ENCODE measurements around the gene OR2M3. TPM values are rescaled to one million over a fixed set of nuclear protein-coding genes. Genes with fewer than 3 reads are reported as not detected.
"Not testable (repeated sequence)": the region's sequence is repeated elsewhere in the genome, so short reads cannot be mapped to it uniquely, and the experiment has no call there.

The OR2M3 gene
- total RNA-seq, 1 donor from 2014 or later: not detected

DNA sequence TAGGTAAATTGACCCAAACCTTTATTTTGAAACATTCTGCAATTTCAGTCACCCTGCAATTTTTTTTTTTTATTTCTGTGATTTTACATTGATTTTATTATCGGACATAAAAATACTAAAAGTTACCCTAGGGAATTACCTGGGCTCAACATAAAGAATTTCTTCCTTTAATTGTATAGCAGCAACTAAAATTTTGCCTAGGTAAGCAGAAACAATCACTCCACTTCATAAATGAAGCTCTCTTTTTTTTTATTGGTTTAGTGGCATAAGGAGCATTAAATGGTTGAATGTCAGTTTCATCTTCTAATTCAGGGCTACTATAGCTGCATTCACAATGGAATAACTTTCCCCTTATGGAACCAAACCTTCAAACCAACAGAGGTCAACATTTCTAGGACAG, 18.8 kb downstream of the OR2M3 start:
- intact Hi-C loops (cut with DNase I): no loop called here
- no peak overlapping the region for H3K4me3 ChIP-seq
- no peaks in the 10 kb centered on the region for H3K9me3 ChIP-seq
- H3K27me3 ChIP-seq: no peaks in the 10 kb centered on the region
- no peak overlapping the region for H3K27ac ChIP-seq
- H3K4me1 ChIP-seq: no peaks in the 10 kb centered on the region
- no peaks in the 10 kb centered on the region for H3K36me3 ChIP-seq
- TF ChIP-seq, protein P1, sequence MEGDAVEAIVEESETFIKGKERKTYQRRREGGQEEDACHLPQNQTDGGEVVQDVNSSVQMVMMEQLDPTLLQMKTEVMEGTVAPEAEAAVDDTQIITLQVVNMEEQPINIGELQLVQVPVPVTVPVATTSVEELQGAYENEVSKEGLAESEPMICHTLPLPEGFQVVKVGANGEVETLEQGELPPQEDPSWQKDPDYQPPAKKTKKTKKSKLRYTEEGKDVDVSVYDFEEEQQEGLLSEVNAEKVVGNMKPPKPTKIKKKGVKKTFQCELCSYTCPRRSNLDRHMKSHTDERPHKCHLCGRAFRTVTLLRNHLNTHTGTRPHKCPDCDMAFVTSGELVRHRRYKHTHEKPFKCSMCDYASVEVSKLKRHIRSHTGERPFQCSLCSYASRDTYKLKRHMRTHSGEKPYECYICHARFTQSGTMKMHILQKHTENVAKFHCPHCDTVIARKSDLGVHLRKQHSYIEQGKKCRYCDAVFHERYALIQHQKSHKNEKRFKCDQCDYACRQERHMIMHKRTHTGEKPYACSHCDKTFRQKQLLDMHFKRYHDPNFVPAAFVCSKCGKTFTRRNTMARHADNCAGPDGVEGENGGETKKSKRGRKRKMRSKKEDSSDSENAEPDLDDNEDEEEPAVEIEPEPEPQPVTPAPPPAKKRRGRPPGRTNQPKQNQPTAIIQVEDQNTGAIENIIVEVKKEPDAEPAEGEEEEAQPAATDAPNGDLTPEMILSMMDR (IDR thresholded peaks at IDR 0.05): no peak
- no peak for DNase-seq
- no peak for ATAC-seq

DNA sequence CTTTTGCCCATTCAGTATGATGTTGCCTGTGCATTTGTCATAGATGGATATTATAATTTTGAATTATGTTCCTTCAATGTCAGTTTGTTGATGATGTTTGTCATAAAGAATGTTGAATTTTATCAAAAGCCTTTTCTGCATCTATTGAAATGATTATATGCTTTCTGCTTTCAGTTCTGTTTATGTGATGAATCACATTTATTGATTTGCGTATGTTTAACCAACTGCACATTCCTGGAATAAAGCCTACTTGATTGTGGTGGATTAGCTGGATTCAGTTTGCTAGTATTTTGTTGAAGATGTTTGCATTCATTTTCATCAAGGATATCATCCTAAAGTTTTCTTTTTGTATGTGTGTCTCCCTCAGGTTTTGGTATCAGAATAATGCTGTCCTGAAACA, 28.5 kb downstream of the OR2M3 start:
- intact Hi-C loops (cut with DNase I): no loop called here
- H3K27me3 ChIP-seq: no peaks in the 10 kb centered on the region
- DNase-seq (no peak), ATAC-seq (no peak)
- no peaks in the 10 kb centered on the region for H3K4me1 ChIP-seq
- H3K4me3 ChIP-seq: no peak overlapping the region
- no peaks in the 10 kb centered on the region for H3K9me3 ChIP-seq
- no peak overlapping the region for H3K27ac ChIP-seq
- H3K36me3 ChIP-seq: no peaks in the 10 kb centered on the region
- TF ChIP-seq, protein P1 (IDR thresholded peaks at IDR 0.05): no peak

DNA sequence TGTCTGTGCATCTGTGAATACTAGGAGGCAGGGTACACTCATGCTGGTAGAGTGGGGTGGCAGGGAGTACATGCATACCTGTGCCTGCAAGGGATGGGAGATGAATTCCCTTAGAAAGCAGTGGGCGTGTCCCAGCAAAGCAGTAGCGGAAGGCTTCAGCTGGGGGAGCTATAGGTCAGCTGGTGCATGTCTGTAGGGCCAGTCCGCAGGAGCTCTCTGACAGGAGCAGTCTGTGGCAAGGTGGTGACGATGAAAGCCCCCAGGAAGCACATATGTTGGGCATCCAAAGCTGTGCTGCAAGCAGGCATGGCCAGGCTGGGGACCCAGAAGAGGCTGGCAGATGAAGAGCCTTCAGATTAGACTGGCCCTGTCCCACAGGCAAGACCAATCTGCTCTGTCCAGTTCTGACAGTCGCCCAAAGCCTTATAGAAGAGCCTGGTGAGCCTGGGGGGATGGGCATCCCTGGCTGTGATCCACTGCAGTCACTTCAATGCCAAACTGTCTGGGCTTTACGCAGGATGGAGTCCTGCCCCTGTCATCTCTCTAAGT, 32.4 kb downstream of the OR2M3 start:
- Histone ChIP-seq H3K36me3 (no peaks in the 10 kb centered on the region), H3K27ac (no peak overlapping the region), H3K4me3 (no peak overlapping the region), H3K4me1 (no peaks in the 10 kb centered on the region), H3K27me3 (no peaks in the 10 kb centered on the region), H3K9me3 (no peaks in the 10 kb centered on the region)
- intact Hi-C loops (cut with DNase I): no loop called here
- DNase-seq (no peak), ATAC-seq (no peak)
- TF ChIP-seq, protein P1 (IDR thresholded peaks at IDR 0.05): no peak

GRCh38 chr1:248231117-248231516, 34.1 kb downstream of the OR2M3 start, which contains the start of gene OR2M4:
OR2M4 (plus strand) TSS chr1:248231417; CDS start chr1:248238929, 7,512 bp downstream.
- ATAC-seq (no peak), DNase-seq (no peak)
- H3K9me3 ChIP-seq: no peaks in the 10 kb centered on the region
- no peak within 1 kb of the TSS for H3K4me3 ChIP-seq
- H3K36me3 ChIP-seq: no peaks in the 10 kb centered on the region
- H3K4me1 ChIP-seq: no peaks in the 10 kb centered on the region
- intact Hi-C loops (cut with DNase I): no loop called here
- TF ChIP-seq, protein P1 (IDR thresholded peaks at IDR 0.05): no peak
- H3K27me3 ChIP-seq: no peaks in the 10 kb centered on the region
- no peak within 1 kb of the TSS for H3K27ac ChIP-seq

DNA sequence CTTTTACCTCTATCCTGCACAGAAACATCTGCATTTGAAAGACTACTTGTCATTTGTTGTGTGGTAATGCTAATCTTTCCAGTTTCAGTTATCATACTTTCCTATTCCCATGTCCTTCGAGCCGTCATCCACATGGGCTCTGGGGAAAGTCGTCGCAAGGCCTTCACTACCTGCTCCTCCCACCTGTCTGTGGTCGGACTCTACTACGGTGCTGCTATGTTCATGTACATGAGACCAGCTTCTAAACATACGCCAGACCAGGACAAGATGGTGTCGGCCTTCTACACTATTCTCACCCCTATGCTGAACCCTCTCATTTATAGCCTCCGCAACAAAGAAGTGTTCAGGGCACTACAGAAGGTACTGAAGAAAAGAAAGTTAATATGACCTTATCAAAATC, 42.4 kb downstream of the OR2M3 start:
- no peak for DNase-seq
- Histone ChIP-seq H3K27me3 (no peaks in the 10 kb centered on the region), H3K36me3 (no peaks in the 10 kb centered on the region), H3K4me3 (no peak overlapping the region), H3K4me1 (no peaks in the 10 kb centered on the region), H3K27ac (no peak overlapping the region), H3K9me3 (no peaks in the 10 kb centered on the region)
- ATAC-seq: no peak
- TF ChIP-seq, protein P1 (IDR thresholded peaks at IDR 0.05): no peak
- intact Hi-C loops (cut with DNase I): no loop called here

DNA sequence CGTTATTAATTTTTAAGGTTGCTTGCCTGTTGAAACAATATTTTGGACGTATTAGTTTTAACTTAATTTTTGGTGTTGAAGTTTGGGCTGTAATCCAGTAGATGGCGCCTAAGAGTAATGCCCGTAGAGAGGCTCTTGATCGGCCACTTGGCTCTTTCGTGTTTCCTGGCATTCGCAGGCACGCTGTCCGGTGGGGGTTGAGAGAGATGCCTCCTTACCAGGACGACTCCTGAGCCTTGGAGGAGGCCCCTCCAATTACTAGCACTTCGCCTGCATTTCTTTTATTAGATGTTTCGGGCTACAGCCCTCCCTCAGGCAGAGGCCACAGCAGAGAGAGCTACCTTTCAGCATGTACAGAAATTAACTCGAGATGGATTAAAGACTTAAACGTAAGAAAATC, 46.1 kb downstream of the OR2M3 start:
- Histone ChIP-seq H3K4me1 (no peaks in the 10 kb centered on the region), H3K9me3 (no peaks in the 10 kb centered on the region), H3K4me3 (no peak overlapping the region), H3K27me3 (no peaks in the 10 kb centered on the region), H3K27ac (no peak overlapping the region), H3K36me3 (no peaks in the 10 kb centered on the region)
- peak; percentile 86 for ATAC-seq
- DNase-seq: peak; percentile 66
- intact Hi-C loops (cut with DNase I): no loop called here
- TF ChIP-seq, protein P1 (IDR thresholded peaks at IDR 0.05): peak; percentile 60

DNA sequence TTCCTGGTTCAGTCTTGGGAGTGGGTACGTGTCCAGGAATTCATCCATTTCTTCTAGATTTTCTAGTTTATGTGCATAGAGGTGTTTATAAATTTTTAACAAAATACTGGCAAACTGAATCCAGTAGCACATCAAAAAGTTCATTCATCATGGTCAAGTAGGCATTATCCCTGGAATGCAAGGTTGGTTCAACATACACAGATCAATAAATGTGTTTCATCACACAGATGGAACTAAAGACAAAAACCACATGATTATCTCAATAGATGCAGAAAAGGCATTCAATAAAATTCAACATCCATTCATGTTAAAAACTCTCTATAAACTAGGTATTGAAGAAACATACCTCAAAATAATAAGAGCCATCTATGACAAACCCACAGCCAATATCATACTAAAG, 62.2 kb downstream of the OR2M3 start:
- H3K4me3 ChIP-seq; H3K4me1 ChIP-seq; H3K9me3 ChIP-seq; DNase-seq; H3K27me3 ChIP-seq; intact Hi-C loops (cut with DNase I); H3K36me3 ChIP-seq; H3K27ac ChIP-seq; ATAC-seq: not testable (repeated sequence)

All from upper lobe of right lung (tissue), 1 donor.